A673 (cell line): ENCODE data around the gene GPR85.

Source experiments
- CTCF ChIP-seq: fragments of 300-800, 200-600 bp; sonication (generic); conservative IDR thresholded peaks from 2 replicates; pipeline ENCODE4 v1.5.1; 2017; ENCODE audit warnings: low read depth, mild to moderate bottlenecking, antibody characterized with exemption, low read length, moderate library complexity, mixed read lengths
- EZH2 ChIP-seq: fragments of 200-600 bp; sonication (generic); IDR thresholded peaks from 2 replicates; pipeline ENCODE4 v1.6.1; 2017; ENCODE audit warnings: borderline replicate concordance, low read depth, mild to moderate bottlenecking, mixed read lengths, antibody characterized with exemption, low read length; ENCODE audit not compliant: poor library complexity, severe bottlenecking

- TF ChIP-seq CTCF (no peak), EZH2 (no peak)
Observed at GRCh38 chr7:113044394-113044793, 42.2 kb downstream of the GPR85 start.
